ENCODE results near the gene NPFFR1. TPM values are rescaled to one million over a fixed set of nuclear protein-coding genes. Genes with fewer than 3 reads are reported as not detected.

Gene NPFFR1
- polyA plus RNA-seq, 6 donors from 2014 or later: not detected

GRCh38 chr10:70321897-70322890 is 38.4 kb upstream of the NPFFR1 start:
- peak overlapping the region in 2 of 6 donors; percentile 5 to 18 for H3K27ac Mint-ChIP-seq
- H3K4me1 Mint-ChIP-seq: peaks cover 28 to 49% (median 44%) of the 10 kb centered on the region in 3 donors
- H3K27me3 Mint-ChIP-seq: peaks cover 9 to 18% (median 10%) of the 10 kb centered on the region in 3 donors
- no peaks in the 10 kb centered on the region for H3K36me3 Mint-ChIP-seq
- no peaks in the 10 kb centered on the region for H3K9me3 Mint-ChIP-seq
- ATAC-seq (ENCODE audit: low read depth in 2 of 2): no peak
- peak overlapping the region in 2 of 8 donors; percentile 42 to 48 for H3K4me3 Mint-ChIP-seq
- DNase-seq: no peak

GRCh38 chr10:70321233-70321632 is 37.4 kb upstream of the NPFFR1 start:
- no peak for ATAC-seq (ENCODE audit: low read depth in 2 of 2)
- Mint-ChIP-seq H3K4me1 (peaks cover 25 to 53% (median 44%) of the 10 kb centered on the region in 3 donors), H3K36me3 (no peaks in the 10 kb centered on the region), H3K27ac (no peak overlapping the region), H3K9me3 (no peaks in the 10 kb centered on the region), H3K4me3 (no peak overlapping the region), H3K27me3 (peaks cover 5 to 18% (median 5%) of the 10 kb centered on the region in 3 donors)
- no peak for DNase-seq

- no peak overlapping the region for H3K4me3 Mint-ChIP-seq
- ATAC-seq (ENCODE audit: low read depth in 2 of 2): no peak
- H3K27ac Mint-ChIP-seq: no peak overlapping the region
- H3K36me3 Mint-ChIP-seq: no peaks in the 10 kb centered on the region
- H3K9me3 Mint-ChIP-seq: no peaks in the 10 kb centered on the region
- H3K27me3 Mint-ChIP-seq: peaks cover under 1 to 16% (median 2%) of the 10 kb centered on the region in 3 donors
- no peak for DNase-seq
- H3K4me1 Mint-ChIP-seq: peaks cover 23 to 48% (median 39%) of the 10 kb centered on the region in 3 donors
These were observed 36.9 kb upstream of the NPFFR1 start for GRCh38 chr10:70320751-70321150.

DNA sequence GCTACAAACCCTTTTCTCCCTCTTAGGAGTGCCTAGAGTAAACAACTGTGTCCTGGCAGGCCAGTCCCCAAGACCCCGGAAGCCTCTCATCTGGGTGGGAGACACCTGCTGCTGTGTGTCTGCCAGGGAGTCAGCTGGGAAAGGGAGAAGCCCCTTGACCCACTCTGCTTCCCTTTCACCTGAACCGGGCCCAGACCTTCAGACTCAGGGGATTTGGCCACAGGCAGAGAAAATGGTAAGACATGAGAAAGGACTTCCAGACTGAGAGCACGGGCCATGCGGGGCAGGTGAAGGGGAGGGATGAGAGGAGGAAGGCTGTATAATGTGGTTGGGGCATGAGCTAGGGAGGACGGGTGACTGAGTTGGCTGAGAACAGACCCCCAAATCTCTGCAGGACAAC is 36.0 kb upstream of the NPFFR1 start:
- H3K4me3 Mint-ChIP-seq: no peak overlapping the region
- H3K9me3 Mint-ChIP-seq: no peaks in the 10 kb centered on the region
- no peaks in the 10 kb centered on the region for H3K36me3 Mint-ChIP-seq
- DNase-seq (no peak), ATAC-seq (ENCODE audit: low read depth in 2 of 2) (no peak)
- H3K4me1 Mint-ChIP-seq: peaks cover 22 to 39% (median 34%) of the 10 kb centered on the region in 3 donors
- peaks cover under 1 to 9% (median 7%) of the 10 kb centered on the region in 3 donors for H3K27me3 Mint-ChIP-seq
- no peak overlapping the region for H3K27ac Mint-ChIP-seq

GRCh38 chr10:70319183-70319582 is 35.4 kb upstream of the NPFFR1 start:
- Mint-ChIP-seq H3K9me3 (peaks cover 0 to 2% (median 0%) of the 10 kb centered on the region in 7 donors), H3K4me1 (peaks cover 17 to 33% (median 28%) of the 10 kb centered on the region in 3 donors), H3K27ac (peak overlapping the region in 1 of 6 donors; percentile 25), H3K4me3 (peak overlapping the region in 1 of 8 donors; percentile 62), H3K36me3 (no peaks in the 10 kb centered on the region), H3K27me3 (peaks cover 7 to 9% (median 7%) of the 10 kb centered on the region in 3 donors)
- ATAC-seq (ENCODE audit: low read depth in 2 of 2) (no peak), DNase-seq (no peak)

DNA sequence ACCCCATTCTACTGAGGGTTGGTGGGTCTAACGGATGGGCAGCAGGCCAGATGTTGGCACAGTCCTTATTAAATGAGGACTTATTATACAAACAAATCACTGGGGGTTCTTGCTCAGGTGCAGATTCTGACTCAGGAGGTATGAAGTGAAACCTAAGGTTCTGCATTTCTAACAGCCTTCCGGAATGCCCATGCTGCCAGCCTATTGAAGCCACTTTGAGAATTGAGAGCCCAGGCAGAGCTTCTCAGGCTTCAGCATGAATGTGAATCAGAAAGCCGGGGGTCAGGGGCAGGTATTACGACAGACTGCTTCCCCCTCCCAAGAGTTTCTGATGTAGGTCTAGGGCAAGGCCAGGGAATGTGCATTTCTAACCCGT is 34.1 kb upstream of the NPFFR1 start:
- Mint-ChIP-seq H3K27me3 (peaks cover 12 to 17% (median 12%) of the 10 kb centered on the region in 3 donors), H3K27ac (no peak overlapping the region), H3K4me1 (peaks cover 10 to 20% (median 17%) of the 10 kb centered on the region in 3 donors), H3K36me3 (no peaks in the 10 kb centered on the region), H3K4me3 (no peak overlapping the region), H3K9me3 (peaks cover 0 to 6% (median 0%) of the 10 kb centered on the region in 7 donors)
- no peak for DNase-seq
- peak; percentile 40 to 59 for ATAC-seq (ENCODE audit: low read depth in 2 of 2)

GRCh38 chr10:70317272-70317942 is 33.6 kb upstream of the NPFFR1 start:
- DNase-seq: no peak
- Mint-ChIP-seq H3K27ac (peak overlapping the region in 1 of 6 donors; percentile 50), H3K27me3 (peaks cover 14 to 20% (median 15%) of the 10 kb centered on the region in 3 donors)

GRCh38 chr10:70315815-70316214 is 32.0 kb upstream of the NPFFR1 start:
- H3K4me3 Mint-ChIP-seq: peak overlapping the region in 1 of 8 donors; percentile 8
- peaks cover 15 to 22% (median 20%) of the 10 kb centered on the region in 3 donors for H3K27me3 Mint-ChIP-seq
- DNase-seq: no peak
- H3K27ac Mint-ChIP-seq: peak overlapping the region in 1 of 6 donors; percentile 48
- peaks cover 0 to 6% (median 0%) of the 10 kb centered on the region in 7 donors for H3K9me3 Mint-ChIP-seq
- ATAC-seq (ENCODE audit: low read depth in 2 of 2): no peak
- H3K4me1 Mint-ChIP-seq: peaks cover 7 to 16% (median 11%) of the 10 kb centered on the region in 3 donors
- H3K36me3 Mint-ChIP-seq: no peaks in the 10 kb centered on the region

More at GRCh38 chr10:70317272-70317942, 33.6 kb upstream of the NPFFR1 start:
- Mint-ChIP-seq H3K36me3 (no peaks in the 10 kb centered on the region), H3K4me3 (peak overlapping the region in 1 of 8 donors; percentile 7), H3K9me3 (peaks cover 0 to 6% (median 0%) of the 10 kb centered on the region in 7 donors), H3K4me1 (peaks cover 7 to 16% (median 11%) of the 10 kb centered on the region in 3 donors)
- ATAC-seq (ENCODE audit: low read depth in 2 of 2): peak; percentile 13 to 27

DNA sequence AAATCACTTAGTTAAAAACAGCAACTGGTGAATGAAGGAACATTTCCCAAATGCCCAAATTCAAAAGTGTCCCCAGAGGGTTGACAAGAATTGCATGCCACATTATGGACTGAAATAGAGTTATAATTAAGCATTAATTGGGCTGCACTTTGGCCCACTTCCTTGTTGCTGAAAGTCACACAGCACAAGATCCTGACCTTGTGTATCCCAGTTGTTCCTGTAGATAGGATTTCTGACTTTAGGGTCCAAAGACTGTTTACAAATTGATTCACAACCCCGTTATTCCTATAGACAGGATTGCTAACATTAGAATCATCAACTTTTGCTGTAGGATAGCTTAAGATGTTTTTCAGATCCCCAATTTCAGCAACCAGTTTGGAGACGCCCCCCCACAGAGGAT is 31.5 kb upstream of the NPFFR1 start:
- no peak for DNase-seq
- no peak overlapping the region for H3K27ac Mint-ChIP-seq
- H3K4me1 Mint-ChIP-seq: peaks cover 7 to 16% (median 11%) of the 10 kb centered on the region in 3 donors
- ATAC-seq (ENCODE audit: low read depth in 2 of 2): no peak
- H3K9me3 Mint-ChIP-seq: peaks cover 0 to 6% (median 0%) of the 10 kb centered on the region in 7 donors
- peak overlapping the region in 1 of 8 donors; percentile 27 for H3K4me3 Mint-ChIP-seq
- peaks cover 15 to 27% (median 22%) of the 10 kb centered on the region in 3 donors for H3K27me3 Mint-ChIP-seq
- no peaks in the 10 kb centered on the region for H3K36me3 Mint-ChIP-seq

- ATAC-seq (ENCODE audit: low read depth in 2 of 2) (no peak), DNase-seq (no peak)
- Mint-ChIP-seq H3K36me3 (no peaks in the 10 kb centered on the region), H3K4me3 (peak overlapping the region in 1 of 8 donors; percentile 62), H3K4me1 (peaks cover 7 to 14% (median 8%) of the 10 kb centered on the region in 3 donors), H3K27ac (no peak overlapping the region), H3K9me3 (peaks cover 0 to 6% (median 0%) of the 10 kb centered on the region in 7 donors), H3K27me3 (peaks cover 15 to 27% (median 23%) of the 10 kb centered on the region in 3 donors)
These were observed 29.2 kb upstream of the NPFFR1 start for GRCh38 chr10:70312972-70313371.

DNA sequence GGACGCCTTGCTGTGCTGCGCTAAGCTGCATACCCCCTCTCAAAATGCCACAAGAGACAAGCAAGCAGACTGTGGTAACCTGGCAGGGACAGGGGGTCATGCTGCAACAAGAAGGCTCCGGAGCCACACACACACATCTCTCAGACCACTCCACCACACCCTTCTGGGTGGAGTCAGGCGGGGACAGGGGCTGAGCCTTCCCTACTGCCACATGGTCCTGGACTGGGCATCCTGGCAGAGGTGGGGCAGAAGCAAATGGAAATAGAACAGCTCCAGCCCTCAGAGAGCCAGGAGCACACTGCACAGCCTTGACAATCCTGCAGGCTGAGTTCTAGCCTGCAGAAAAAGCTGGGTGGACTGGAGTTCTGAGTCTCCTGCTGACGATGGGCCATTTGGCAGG is 28.4 kb upstream of the NPFFR1 start:
- no peak for DNase-seq
- H3K4me1 Mint-ChIP-seq: peaks cover 1 to 7% (median 7%) of the 10 kb centered on the region in 3 donors

GRCh38 chr10:70311698-70312097 is 27.9 kb upstream of the NPFFR1 start:
- peaks cover 15 to 27% (median 23%) of the 10 kb centered on the region in 3 donors for H3K27me3 Mint-ChIP-seq
- H3K27ac Mint-ChIP-seq: peak overlapping the region in 1 of 6 donors; percentile 22
- no peak overlapping the region for H3K4me3 Mint-ChIP-seq
- DNase-seq: no peak
- H3K9me3 Mint-ChIP-seq: peaks cover 0 to 6% (median 0%) of the 10 kb centered on the region in 7 donors
- no peak for ATAC-seq (ENCODE audit: low read depth in 2 of 2)
- H3K4me1 Mint-ChIP-seq: peaks cover 5 to 9% (median 6%) of the 10 kb centered on the region in 3 donors
- H3K36me3 Mint-ChIP-seq: no peaks in the 10 kb centered on the region

More for the DNA sequence above, 28.4 kb upstream of the NPFFR1 start:
- H3K27ac Mint-ChIP-seq: no peak overlapping the region
- H3K9me3 Mint-ChIP-seq: peaks cover 0 to 6% (median 0%) of the 10 kb centered on the region in 7 donors
- peaks cover 15 to 27% (median 23%) of the 10 kb centered on the region in 3 donors for H3K27me3 Mint-ChIP-seq
- H3K4me3 Mint-ChIP-seq: no peak overlapping the region
- no peaks in the 10 kb centered on the region for H3K36me3 Mint-ChIP-seq
- ATAC-seq (ENCODE audit: low read depth in 2 of 2): no peak

GRCh38 chr10:70309661-70310060 is 25.9 kb upstream of the NPFFR1 start:
- peaks cover 8 to 25% (median 23%) of the 10 kb centered on the region in 3 donors for H3K27me3 Mint-ChIP-seq
- H3K9me3 Mint-ChIP-seq: peaks cover 0 to 6% (median 0%) of the 10 kb centered on the region in 7 donors
- ATAC-seq (ENCODE audit: low read depth in 2 of 2): no peak
- H3K27ac Mint-ChIP-seq: peak overlapping the region in 1 of 6 donors; percentile 77
- no peak overlapping the region for H3K4me3 Mint-ChIP-seq
- H3K4me1 Mint-ChIP-seq: peaks cover 14 to 21% (median 15%) of the 10 kb centered on the region in 3 donors
- DNase-seq: no peak
- H3K36me3 Mint-ChIP-seq: no peaks in the 10 kb centered on the region
